ENCODE results near the gene FGF12. TPM values are rescaled to one million over a fixed set of nuclear protein-coding genes. Genes with fewer than 3 reads are reported as not detected.
"Not testable (repeated sequence)": the region's sequence is repeated elsewhere in the genome, so short reads cannot be mapped to it uniquely, and the experiment has no call there.

The FGF12 gene
- total and polyA plus RNA-seq, 3 experiments from 2014 or later, result not detected

DNA sequence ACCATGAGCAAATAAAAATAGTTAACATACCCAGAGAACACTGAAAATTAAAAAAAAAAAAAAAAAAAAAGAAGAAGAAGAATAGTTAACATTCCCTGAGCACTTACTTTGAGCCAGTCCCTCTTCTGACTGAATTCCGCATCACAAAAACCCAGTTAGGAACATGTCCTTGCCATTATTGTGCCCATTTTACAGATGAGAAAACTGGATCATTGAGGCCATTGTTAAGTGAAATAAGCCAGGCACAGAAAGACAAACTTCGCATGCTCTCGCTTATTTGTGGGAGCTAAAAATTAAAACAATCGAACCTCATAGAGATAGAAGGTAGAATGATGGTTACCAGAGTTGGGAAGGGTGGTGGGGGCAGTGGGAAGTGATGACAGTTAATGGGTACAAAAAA lies 119.5 kb downstream of the FGF12 start:
- Mint-ChIP-seq H3K27ac (no peak overlapping the region), H3K9me3 (peaks cover 8 to 13% (median 11%) of the 10 kb centered on the region in 5 donors), H3K4me1 (no peaks in the 10 kb centered on the region), H3K27me3 (no peaks in the 10 kb centered on the region), H3K4me3 (no peak overlapping the region), H3K36me3 (no peaks in the 10 kb centered on the region)
- no peaks in the 10 kb centered on the region for H3K36me3 ChIP-seq (ENCODE audit: insufficient read depth, low read length)
- CTCF ChIA-PET, result no interaction called here
- DNase-seq, result no peak
- no peaks in the 10 kb centered on the region for H3K9me3 ChIP-seq (ENCODE audit: low read length)
- no peaks in the 10 kb centered on the region for H3K4me1 ChIP-seq (ENCODE audit: insufficient read depth, low read length)
- no peak overlapping the region for H3K27ac ChIP-seq (ENCODE audit: low read depth, low read length)
- H3K4me3 ChIP-seq (ENCODE audit: low read length), result no peak overlapping the region
- no peaks in the 10 kb centered on the region for H3K27me3 ChIP-seq (ENCODE audit: insufficient read depth, low read length, poor library complexity, severe bottlenecking)
- POLR2A ChIA-PET, result no interaction called here

DNA sequence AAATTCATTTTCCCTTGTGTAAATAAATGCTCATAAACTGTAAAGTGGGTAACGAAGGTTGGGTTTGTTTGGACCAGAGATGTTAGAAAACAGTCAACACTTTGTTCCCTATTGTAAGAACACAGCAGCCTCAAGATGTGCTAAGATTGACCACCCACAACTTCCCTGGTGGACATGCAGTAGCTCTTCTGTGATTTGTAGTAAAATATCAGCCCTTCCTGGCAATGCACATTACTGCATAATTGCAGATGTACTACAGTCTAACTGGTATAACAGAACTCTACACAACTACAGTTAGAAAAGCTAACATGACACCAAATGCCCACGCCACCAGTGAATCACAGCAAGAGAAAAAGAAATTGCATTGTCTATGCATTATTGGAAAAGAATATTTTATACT lies 129.4 kb downstream of the FGF12 start:
- Histone ChIP-seq H3K27me3 (ENCODE audit: insufficient read depth, low read length, poor library complexity, severe bottlenecking) (no peaks in the 10 kb centered on the region), H3K36me3 (ENCODE audit: insufficient read depth, low read length) (no peaks in the 10 kb centered on the region), H3K4me3 (ENCODE audit: low read length) (no peak overlapping the region), H3K4me1 (ENCODE audit: insufficient read depth, low read length) (no peaks in the 10 kb centered on the region), H3K9me3 (ENCODE audit: low read length) (no peaks in the 10 kb centered on the region), H3K27ac (ENCODE audit: low read depth, low read length) (no peak overlapping the region)
- DNase-seq, result no peak
- Mint-ChIP-seq H3K4me3 (no peak overlapping the region), H3K36me3 (no peaks in the 10 kb centered on the region), H3K9me3 (peaks cover 9 to 27% (median 10%) of the 10 kb centered on the region in 5 donors), H3K27me3 (no peaks in the 10 kb centered on the region), H3K4me1 (no peaks in the 10 kb centered on the region), H3K27ac (no peak overlapping the region)
- ChIA-PET POLR2A (no interaction called here), CTCF (no interaction called here)

- no peaks in the 10 kb centered on the region for H3K36me3 ChIP-seq (ENCODE audit: insufficient read depth, low read length)
- ChIA-PET CTCF (no interaction called here), POLR2A (no interaction called here)
- H3K27ac ChIP-seq (ENCODE audit: low read depth, low read length), result no peak overlapping the region
- H3K27me3 ChIP-seq (ENCODE audit: insufficient read depth, low read length, poor library complexity, severe bottlenecking), result no peaks in the 10 kb centered on the region
- DNase-seq, result no peak
- H3K4me1 Mint-ChIP-seq, result no peaks in the 10 kb centered on the region
- H3K27ac Mint-ChIP-seq, result no peak overlapping the region
- no peak overlapping the region for H3K4me3 Mint-ChIP-seq
- H3K4me3 ChIP-seq (ENCODE audit: low read length), result no peak overlapping the region
- no peaks in the 10 kb centered on the region for H3K9me3 ChIP-seq (ENCODE audit: low read length)
- no peaks in the 10 kb centered on the region for H3K36me3 Mint-ChIP-seq
- H3K9me3 Mint-ChIP-seq, result peaks cover 5 to 23% (median 7%) of the 10 kb centered on the region in 5 donors
- no peaks in the 10 kb centered on the region for H3K4me1 ChIP-seq (ENCODE audit: insufficient read depth, low read length)
- no peaks in the 10 kb centered on the region for H3K27me3 Mint-ChIP-seq
Observed at GRCh38 chr3:192597506-192597905, 129.8 kb downstream of the FGF12 start.

DNA sequence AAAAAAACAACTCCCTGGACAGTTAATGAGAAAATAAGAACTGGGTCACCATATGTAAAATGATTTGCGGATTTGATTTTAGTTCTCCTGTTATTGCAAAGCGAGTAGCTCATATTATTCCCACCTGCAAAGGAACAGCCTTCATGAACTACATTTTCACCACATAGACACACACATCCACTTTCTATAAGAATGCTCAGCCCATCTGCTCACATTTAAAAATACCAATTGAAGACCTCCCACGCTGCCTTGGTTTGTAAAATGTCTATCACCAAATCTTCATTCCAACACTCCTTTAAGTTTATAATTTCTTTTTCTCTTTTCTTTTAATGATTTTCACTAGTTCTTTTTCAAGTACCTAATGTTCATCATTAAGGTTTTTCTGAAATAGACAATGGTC lies 148.6 kb downstream of the FGF12 start:
- Histone ChIP-seq H3K36me3 (ENCODE audit: insufficient read depth, low read length) (no peaks in the 10 kb centered on the region), H3K4me1 (ENCODE audit: insufficient read depth, low read length) (no peaks in the 10 kb centered on the region), H3K9me3 (ENCODE audit: low read length) (no peaks in the 10 kb centered on the region), H3K4me3 (ENCODE audit: low read length) (no peak overlapping the region), H3K27me3 (ENCODE audit: insufficient read depth, low read length, poor library complexity, severe bottlenecking) (no peaks in the 10 kb centered on the region), H3K27ac (ENCODE audit: low read depth, low read length) (no peak overlapping the region)
- Mint-ChIP-seq H3K4me3 (no peak overlapping the region), H3K9me3 (peaks cover 0 to 6% (median 2%) of the 10 kb centered on the region in 5 donors), H3K27ac (no peak overlapping the region), H3K27me3 (no peaks in the 10 kb centered on the region), H3K4me1 (no peaks in the 10 kb centered on the region), H3K36me3 (no peaks in the 10 kb centered on the region)
- CTCF ChIA-PET, result no interaction called here
- POLR2A ChIA-PET, result no interaction called here
- DNase-seq, result no peak

- H3K27me3 ChIP-seq (ENCODE audit: insufficient read depth, low read length, poor library complexity, severe bottlenecking), result no peaks in the 10 kb centered on the region
- no peak overlapping the region for H3K27ac ChIP-seq (ENCODE audit: low read depth, low read length)
- CTCF ChIA-PET, result no interaction called here
- H3K27ac Mint-ChIP-seq, result no peak overlapping the region
- H3K36me3 Mint-ChIP-seq, result no peaks in the 10 kb centered on the region
- H3K9me3 ChIP-seq (ENCODE audit: low read length), result no peaks in the 10 kb centered on the region
- H3K4me1 Mint-ChIP-seq, result no peaks in the 10 kb centered on the region
- H3K4me3 Mint-ChIP-seq, result no peak overlapping the region
- POLR2A ChIA-PET, result no interaction called here
- no peaks in the 10 kb centered on the region for H3K36me3 ChIP-seq (ENCODE audit: insufficient read depth, low read length)
- no peak overlapping the region for H3K4me3 ChIP-seq (ENCODE audit: low read length)
- DNase-seq, result no peak
- H3K9me3 Mint-ChIP-seq, result peaks cover 0 to 6% (median 2%) of the 10 kb centered on the region in 5 donors
- H3K27me3 Mint-ChIP-seq, result no peaks in the 10 kb centered on the region
- H3K4me1 ChIP-seq (ENCODE audit: insufficient read depth, low read length), result no peaks in the 10 kb centered on the region
Observed at GRCh38 chr3:192577811-192578210, 149.5 kb downstream of the FGF12 start.

- POLR2A ChIA-PET, result no interaction called here
- CTCF ChIA-PET, result no interaction called here
- no peaks in the 10 kb centered on the region for H3K27me3 Mint-ChIP-seq
- Histone ChIP-seq H3K4me1 (ENCODE audit: insufficient read depth, low read length) (no peaks in the 10 kb centered on the region), H3K27ac (ENCODE audit: low read depth, low read length) (no peak overlapping the region), H3K27me3 (ENCODE audit: insufficient read depth, low read length, poor library complexity, severe bottlenecking) (no peaks in the 10 kb centered on the region), H3K9me3 (ENCODE audit: low read length) (no peaks in the 10 kb centered on the region), H3K4me3 (ENCODE audit: low read length) (no peak overlapping the region), H3K36me3 (ENCODE audit: insufficient read depth, low read length) (no peaks in the 10 kb centered on the region)
- no peaks in the 10 kb centered on the region for H3K4me1 Mint-ChIP-seq
- H3K27ac Mint-ChIP-seq, result no peak overlapping the region
- no peak overlapping the region for H3K4me3 Mint-ChIP-seq
- no peaks in the 10 kb centered on the region for H3K36me3 Mint-ChIP-seq
- peaks cover 0 to 6% (median 2%) of the 10 kb centered on the region in 5 donors for H3K9me3 Mint-ChIP-seq
- no peak for DNase-seq
Observed at GRCh38 chr3:192577271-192577670, 150.1 kb downstream of the FGF12 start.

DNA sequence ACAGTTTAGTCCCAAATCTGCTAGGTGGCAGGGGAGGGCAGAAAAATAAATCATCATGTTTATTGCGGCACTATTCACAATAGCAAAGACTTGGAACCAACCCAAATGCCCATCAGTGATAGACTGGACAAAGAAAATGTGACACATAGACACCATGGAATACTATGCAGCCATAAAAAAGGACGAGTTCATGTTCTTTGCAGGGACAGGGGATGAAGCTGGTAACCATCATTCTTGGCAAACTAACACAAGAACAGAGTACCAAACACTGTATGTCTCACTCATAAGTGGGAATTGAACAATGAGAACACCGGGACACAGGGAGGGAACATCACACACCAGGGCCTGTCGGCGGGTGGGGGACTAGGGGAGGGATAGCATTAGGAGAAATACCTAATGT lies 150.6 kb downstream of the FGF12 start:
- H3K4me1 Mint-ChIP-seq; H3K27me3 ChIP-seq (ENCODE audit: insufficient read depth, low read length, poor library complexity, severe bottlenecking); H3K36me3 ChIP-seq (ENCODE audit: insufficient read depth, low read length); H3K36me3 Mint-ChIP-seq; H3K4me3 Mint-ChIP-seq; H3K9me3 ChIP-seq (ENCODE audit: low read length); H3K27me3 Mint-ChIP-seq; H3K27ac ChIP-seq (ENCODE audit: low read depth, low read length); POLR2A ChIA-PET; CTCF ChIA-PET; H3K4me1 ChIP-seq (ENCODE audit: insufficient read depth, low read length); H3K9me3 Mint-ChIP-seq; DNase-seq; H3K27ac Mint-ChIP-seq; H3K4me3 ChIP-seq (ENCODE audit: low read length): not testable (repeated sequence)

DNA sequence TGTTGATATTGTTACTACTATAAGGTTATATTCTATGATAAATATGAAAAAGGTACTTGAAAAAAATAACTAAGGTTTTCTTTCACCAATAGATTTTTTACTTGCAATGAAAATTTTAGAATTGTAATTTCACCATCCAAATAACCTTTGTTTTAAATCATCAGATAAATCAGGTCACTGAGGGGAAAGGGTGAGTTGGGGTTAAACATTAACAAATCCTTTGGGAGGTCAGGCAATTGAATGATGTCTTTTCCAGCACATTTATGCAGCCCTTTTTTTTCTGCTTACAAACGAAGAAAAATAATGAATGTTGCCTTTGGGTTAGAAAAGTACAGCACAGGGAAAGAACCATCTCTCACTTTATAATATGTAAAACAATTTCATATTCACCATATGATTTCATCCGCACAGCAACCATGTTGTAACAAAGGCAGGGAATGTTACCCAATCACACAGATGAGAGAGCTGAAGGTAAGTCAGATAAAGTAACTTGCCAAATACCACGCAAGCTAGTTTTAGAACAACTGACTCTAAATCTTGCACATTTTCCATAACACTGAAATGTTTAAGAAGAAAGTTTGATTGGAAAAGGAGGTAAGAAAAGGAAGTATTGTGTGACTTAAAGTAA lies 151.3 kb downstream of the FGF12 start:
- no peak overlapping the region for H3K27ac Mint-ChIP-seq
- H3K9me3 Mint-ChIP-seq, result peaks cover 0 to 6% (median 2%) of the 10 kb centered on the region in 5 donors
- peaks cover 3 to 8% (median 6%) of the 10 kb centered on the region in 3 donors for H3K4me1 Mint-ChIP-seq
- H3K36me3 Mint-ChIP-seq, result no peaks in the 10 kb centered on the region
- ChIA-PET POLR2A (no interaction called here), CTCF (no interaction called here)
- H3K27me3 Mint-ChIP-seq, result no peaks in the 10 kb centered on the region
- no peaks in the 10 kb centered on the region for H3K36me3 ChIP-seq (ENCODE audit: insufficient read depth, low read length)
- H3K4me3 Mint-ChIP-seq, result no peak overlapping the region
- H3K27me3 ChIP-seq (ENCODE audit: insufficient read depth, low read length, poor library complexity, severe bottlenecking), result no peaks in the 10 kb centered on the region
- DNase-seq, result no peak
- no peaks in the 10 kb centered on the region for H3K4me1 ChIP-seq (ENCODE audit: insufficient read depth, low read length)
- no peak overlapping the region for H3K27ac ChIP-seq (ENCODE audit: low read depth, low read length)
- H3K4me3 ChIP-seq (ENCODE audit: low read length), result no peak overlapping the region
- H3K9me3 ChIP-seq (ENCODE audit: low read length), result no peaks in the 10 kb centered on the region

DNA sequence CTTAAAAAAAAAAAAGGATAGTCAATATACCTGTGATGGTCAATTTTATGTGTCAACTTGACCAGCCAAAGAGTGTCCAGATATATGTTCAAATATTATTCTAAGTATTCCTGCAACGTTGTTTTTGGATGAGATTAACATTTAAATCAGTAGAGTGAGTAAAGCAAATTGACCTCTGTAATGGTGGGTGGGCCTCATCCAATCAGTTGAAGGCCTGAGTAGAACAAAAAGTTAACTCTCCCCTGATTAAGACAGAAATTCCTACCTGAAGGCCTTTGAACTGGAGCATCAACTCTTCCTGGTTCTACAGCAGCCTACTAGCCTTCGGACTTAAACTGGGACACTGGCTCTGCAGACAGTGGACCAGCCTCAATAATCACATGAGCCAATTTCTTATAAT lies 154.1 kb downstream of the FGF12 start:
- H3K36me3 Mint-ChIP-seq, result no peaks in the 10 kb centered on the region
- ChIA-PET POLR2A (no interaction called here), CTCF (no interaction called here)
- Histone ChIP-seq H3K36me3 (ENCODE audit: insufficient read depth, low read length) (no peaks in the 10 kb centered on the region), H3K4me1 (ENCODE audit: insufficient read depth, low read length) (no peaks in the 10 kb centered on the region), H3K27ac (ENCODE audit: low read depth, low read length) (no peak overlapping the region), H3K27me3 (ENCODE audit: insufficient read depth, low read length, poor library complexity, severe bottlenecking) (no peaks in the 10 kb centered on the region), H3K9me3 (ENCODE audit: low read length) (no peaks in the 10 kb centered on the region), H3K4me3 (ENCODE audit: low read length) (no peak overlapping the region)
- H3K4me1 Mint-ChIP-seq, result peaks cover 3 to 9% (median 9%) of the 10 kb centered on the region in 3 donors
- no peaks in the 10 kb centered on the region for H3K27me3 Mint-ChIP-seq
- H3K9me3 Mint-ChIP-seq, result peaks cover 0 to 6% (median 2%) of the 10 kb centered on the region in 5 donors
- no peak overlapping the region for H3K4me3 Mint-ChIP-seq
- no peak overlapping the region for H3K27ac Mint-ChIP-seq
- DNase-seq, result no peak

Measured in CD8-positive, alpha-beta memory T cell (primary cell).